Measurements from ENCODE around the gene RTN3. TPM values are rescaled to one million over a fixed set of nuclear protein-coding genes. Genes with fewer than 3 reads are reported as not detected.

RTN3 gene
- polyA plus RNA-seq, 3 donors, result 123 to 341 (median 232) TPM

GRCh38 chr11:63738720-63739360 is 57.5 kb downstream of the RTN3 start:
- H3K4me3 ChIP-seq (replicated peaks in 1 of 3; ENCODE audit: low read depth in 2 of 3, low read length in 3 of 3), result no peak overlapping the region
- H3K4me3 Mint-ChIP-seq, result peak overlapping the region in 1 of 2 donors; percentile 73
- no peaks in the 10 kb centered on the region for H3K9me3 Mint-ChIP-seq
- H3K4me2 ChIP-seq (replicated peaks; ENCODE audit: extremely low read depth, low read length, poor library complexity, severe bottlenecking), result peak overlapping the region; percentile 39
- peak; percentile 98 for TF ChIP-seq CTCF (IDR thresholded peaks at IDR 0.05)
- H3K27ac Mint-ChIP-seq, result peak overlapping the region in 2 of 7 donors; percentile 53 to 68
- peak; percentile 56 to 76 (median 70) for DNase-seq
- 0% methylated on average over 1 of the region's 8 CpGs for WGBS (ENCODE audit: insufficient coverage)
- peaks cover 100% of the 10 kb centered on the region for H4K20me1 ChIP-seq (ENCODE audit: insufficient read depth, low read length)
- intact Hi-C loops (cut with micrococcal nuclease), result loop anchor here (2.0 to 10.0 kb wide), 3 partner anchors 68 to 264 kb away; partner anchors contain the start of gene ATL3 (in 1 of the 2)
- H3K36me3 ChIP-seq (replicated peaks in 1 of 2; ENCODE audit: control insufficient read depth in 1 of 2, insufficient read depth in 2 of 2, low read length in 2 of 2), result peaks cover 2 to 21% of the 10 kb centered on the region in 2 donors
- H3K4me1 Mint-ChIP-seq, result peaks cover 17% of the 10 kb centered on the region
- H3K4me1 ChIP-seq (ENCODE audit: control insufficient read depth in 1 of 2, insufficient read depth in 2 of 2, low read length in 2 of 2), result peaks cover 3 to 7% of the 10 kb centered on the region in 2 donors
- H3K9ac ChIP-seq (ENCODE audit: insufficient read depth, low read length, poor library complexity, severe bottlenecking), result no peak overlapping the region
- no peaks in the 10 kb centered on the region for H3K27me3 ChIP-seq (ENCODE audit: control insufficient read depth in 2 of 2, insufficient read depth in 2 of 2, low read length in 2 of 2)
- H2AFZ ChIP-seq (ENCODE audit: insufficient read depth, low read depth, low read length, poor library complexity, severe bottlenecking), result no peak overlapping the region
- peaks cover 3 to 19% of the 10 kb centered on the region in 2 donors for H3K36me3 Mint-ChIP-seq
- H3K27ac ChIP-seq (ENCODE audit: low read depth in 1 of 2, low read length in 2 of 2), result no peak overlapping the region
- H3K79me2 ChIP-seq (ENCODE audit: insufficient read depth, low read length), result peaks cover 93% of the 10 kb centered on the region
- H3K27me3 Mint-ChIP-seq (ENCODE audit: low read depth in 3 of 3), result peaks cover 0 to 1% (median 0%) of the 10 kb centered on the region in 3 donors
- no peaks in the 10 kb centered on the region for H3K9me3 ChIP-seq (replicated peaks in 1 of 2; ENCODE audit: control insufficient read depth in 1 of 2, insufficient read depth in 1 of 2, low read length in 2 of 2)

GRCh38 chr11:63745304-63746170 is 64.2 kb downstream of the RTN3 start:
- peak overlapping the region in 1 of 2 donors; percentile 20 for H3K27ac ChIP-seq (ENCODE audit: low read depth in 1 of 2, low read length in 2 of 2)
- WGBS (ENCODE audit: insufficient coverage), result 91% methylated on average over 11 of the region's 13 CpGs
- peaks cover 98% of the 10 kb centered on the region for H3K79me2 ChIP-seq (ENCODE audit: insufficient read depth, low read length)
- no peak for TF ChIP-seq CTCF (IDR thresholded peaks at IDR 0.05)
- no peak overlapping the region for H3K9ac ChIP-seq (ENCODE audit: insufficient read depth, low read length, poor library complexity, severe bottlenecking)
- no peaks in the 10 kb centered on the region for H3K9me3 Mint-ChIP-seq
- no peaks in the 10 kb centered on the region for H3K27me3 ChIP-seq (ENCODE audit: control insufficient read depth in 2 of 2, insufficient read depth in 2 of 2, low read length in 2 of 2)
- intact Hi-C loops (cut with micrococcal nuclease), result no loop called here
- peaks cover 19% of the 10 kb centered on the region for H3K4me1 Mint-ChIP-seq
- H3K27me3 Mint-ChIP-seq (ENCODE audit: low read depth in 3 of 3), result no peaks in the 10 kb centered on the region
- H3K9me3 ChIP-seq (replicated peaks in 1 of 2; ENCODE audit: control insufficient read depth in 1 of 2, insufficient read depth in 1 of 2, low read length in 2 of 2), result no peaks in the 10 kb centered on the region
- H3K36me3 ChIP-seq (replicated peaks in 1 of 2; ENCODE audit: control insufficient read depth in 1 of 2, insufficient read depth in 2 of 2, low read length in 2 of 2), result peaks cover 30 to 44% of the 10 kb centered on the region in 2 donors
- peaks cover 100% of the 10 kb centered on the region for H4K20me1 ChIP-seq (ENCODE audit: insufficient read depth, low read length)
- H3K4me1 ChIP-seq (ENCODE audit: control insufficient read depth in 1 of 2, insufficient read depth in 2 of 2, low read length in 2 of 2), result peaks cover 0 to 5% of the 10 kb centered on the region in 2 donors
- H3K27ac Mint-ChIP-seq, result peak overlapping the region in 4 of 7 donors; percentile 47 to 78 (median 69)
- no peak overlapping the region for H3K4me2 ChIP-seq (replicated peaks; ENCODE audit: extremely low read depth, low read length, poor library complexity, severe bottlenecking)
- H2AFZ ChIP-seq (ENCODE audit: insufficient read depth, low read depth, low read length, poor library complexity, severe bottlenecking), result no peak overlapping the region
- H3K4me3 ChIP-seq (replicated peaks in 1 of 3; ENCODE audit: low read depth in 2 of 3, low read length in 3 of 3), result no peak overlapping the region
- H3K36me3 Mint-ChIP-seq, result peaks cover 18 to 46% of the 10 kb centered on the region in 2 donors
- no peak for DNase-seq
- no peak overlapping the region for H3K4me3 Mint-ChIP-seq

Data from CD14-positive monocyte (primary cell).